Tibial nerve (tissue), 3 donors: ENCODE data around the gene ADGRD1.

ENCODE experiments used
- CTCF ChIP-seq, 5 experiments: fragments of 200-600 bp in 3 of 5; fragments of 450-650 bp in 2 of 5; sonication (generic) in 3 of 5; IDR thresholded peaks; one replicate each; pipeline ENCODE4 v1.5.1; 2016 to 2019; ENCODE audit warnings: antibody characterized with exemption in 5 of 5, mild to moderate bottlenecking in 3 of 5, moderate library complexity in 2 of 5
- POLR2A ChIP-seq, 2 donors: fragments of 450-650 bp; IDR thresholded peaks; one replicate each; pipeline ENCODE4 v1.6.1; 2017; ENCODE audit warnings: antibody characterized with exemption in 2 of 2, mild to moderate bottlenecking in 2 of 2, moderate library complexity in 2 of 2

DNA sequence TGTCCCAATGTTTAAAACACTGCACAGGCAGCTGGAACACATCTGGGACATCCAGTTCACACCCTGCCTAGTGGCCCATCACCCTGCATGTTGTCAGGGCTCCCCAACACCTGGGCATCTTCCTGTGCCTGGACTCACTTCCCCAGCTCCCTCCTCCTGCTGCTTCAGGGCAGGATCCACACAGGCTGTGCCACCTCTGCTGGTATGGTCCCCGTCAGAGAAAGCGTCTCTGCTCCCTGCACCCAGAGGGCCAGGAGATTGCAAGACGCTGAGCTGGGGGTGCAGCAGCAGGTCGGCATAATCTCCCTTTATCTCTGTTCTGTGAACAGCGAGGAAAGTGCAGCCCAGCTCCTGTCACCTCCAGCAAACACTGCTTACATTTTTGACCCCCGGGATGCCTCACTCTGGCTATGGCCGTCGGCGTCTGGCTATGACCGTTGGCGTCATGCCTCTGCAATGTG is 124.3 kb downstream of the ADGRD1 start:
- TF ChIP-seq CTCF (IDR thresholded peaks at IDR 0.05) (no peak), POLR2A (IDR thresholded peaks at IDR 0.05) (no peak)
